Choroid plexus epithelial cell (primary cell): ENCODE measurements around the gene SRP68.

Experiments
- DNase-seq: peaks from one replicate; pipeline ENCODE4 v3.0.0-alpha.2; 2010; ENCODE audit warnings: low read depth
- H3K4me3 ChIP-seq: 2 replicates; pipeline ENCODE4 v1.5.1; 2011; ENCODE audit warnings: low read depth, mild to moderate bottlenecking, control low read depth, low read length, moderate library complexity
- TF ChIP-seq, protein P1 (sequence below): conservative IDR thresholded peaks from 2 replicates; pipeline ENCODE4 v1.5.1; 2011; ENCODE audit warnings: low read depth, mild to moderate bottlenecking, control low read depth, inconsistent platforms, low read length, moderate library complexity

Gene SRP68

DNA sequence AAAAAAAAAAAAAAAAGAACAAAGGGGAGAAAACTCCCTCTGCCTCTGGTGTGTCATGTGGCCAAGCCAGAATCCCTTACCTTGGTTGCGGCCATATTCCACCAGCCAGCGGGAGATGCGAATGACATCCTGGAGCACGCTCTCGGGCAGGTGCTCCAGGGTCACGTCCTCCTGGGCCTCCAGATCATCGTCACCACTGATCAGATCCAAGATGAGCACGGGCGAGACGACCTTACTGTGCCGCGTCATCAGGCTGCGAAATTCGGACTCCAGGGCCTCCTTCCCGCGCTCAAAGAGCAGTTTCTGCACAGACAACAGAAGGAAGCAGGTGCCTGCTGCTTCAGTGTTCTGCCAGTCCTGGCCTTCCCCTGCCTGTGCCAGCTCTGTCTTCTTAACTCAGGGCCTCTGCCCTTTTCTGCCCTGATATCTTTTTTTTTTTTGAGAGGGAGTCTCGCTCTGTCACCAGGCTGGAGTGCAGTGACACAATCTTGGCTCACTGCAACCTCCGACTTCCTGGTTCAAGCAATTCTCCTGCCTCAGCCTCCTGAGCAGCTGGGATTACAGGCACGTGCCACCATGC is 25.5 kb upstream of the SRP68 start:
- H3K4me3 ChIP-seq: no peak overlapping the region
- TF ChIP-seq, protein P1, sequence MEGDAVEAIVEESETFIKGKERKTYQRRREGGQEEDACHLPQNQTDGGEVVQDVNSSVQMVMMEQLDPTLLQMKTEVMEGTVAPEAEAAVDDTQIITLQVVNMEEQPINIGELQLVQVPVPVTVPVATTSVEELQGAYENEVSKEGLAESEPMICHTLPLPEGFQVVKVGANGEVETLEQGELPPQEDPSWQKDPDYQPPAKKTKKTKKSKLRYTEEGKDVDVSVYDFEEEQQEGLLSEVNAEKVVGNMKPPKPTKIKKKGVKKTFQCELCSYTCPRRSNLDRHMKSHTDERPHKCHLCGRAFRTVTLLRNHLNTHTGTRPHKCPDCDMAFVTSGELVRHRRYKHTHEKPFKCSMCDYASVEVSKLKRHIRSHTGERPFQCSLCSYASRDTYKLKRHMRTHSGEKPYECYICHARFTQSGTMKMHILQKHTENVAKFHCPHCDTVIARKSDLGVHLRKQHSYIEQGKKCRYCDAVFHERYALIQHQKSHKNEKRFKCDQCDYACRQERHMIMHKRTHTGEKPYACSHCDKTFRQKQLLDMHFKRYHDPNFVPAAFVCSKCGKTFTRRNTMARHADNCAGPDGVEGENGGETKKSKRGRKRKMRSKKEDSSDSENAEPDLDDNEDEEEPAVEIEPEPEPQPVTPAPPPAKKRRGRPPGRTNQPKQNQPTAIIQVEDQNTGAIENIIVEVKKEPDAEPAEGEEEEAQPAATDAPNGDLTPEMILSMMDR: no peak
- DNase-seq: no peak

DNA sequence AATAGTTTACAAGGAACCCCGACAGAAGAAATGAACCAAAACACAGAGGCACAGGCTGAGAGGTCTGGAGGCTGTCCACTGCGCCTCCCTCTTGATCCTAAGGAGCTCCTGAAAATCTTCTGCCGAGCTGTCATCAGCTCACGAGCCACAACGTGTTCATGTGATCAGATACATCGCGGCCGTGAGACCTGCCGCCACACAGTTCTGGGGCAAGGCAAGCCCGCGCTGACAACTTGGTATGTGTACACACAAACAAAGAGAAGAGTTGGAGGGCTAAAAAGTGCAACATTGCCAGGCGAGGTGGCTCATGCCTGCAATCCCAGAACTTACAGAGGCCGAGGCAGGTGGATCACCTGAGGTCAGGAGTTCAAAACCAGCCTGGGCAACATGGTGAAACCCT is 23.6 kb upstream of the SRP68 start:
- DNase-seq: no peak
- no peak overlapping the region for H3K4me3 ChIP-seq
- TF ChIP-seq, protein P1: no peak

DNA sequence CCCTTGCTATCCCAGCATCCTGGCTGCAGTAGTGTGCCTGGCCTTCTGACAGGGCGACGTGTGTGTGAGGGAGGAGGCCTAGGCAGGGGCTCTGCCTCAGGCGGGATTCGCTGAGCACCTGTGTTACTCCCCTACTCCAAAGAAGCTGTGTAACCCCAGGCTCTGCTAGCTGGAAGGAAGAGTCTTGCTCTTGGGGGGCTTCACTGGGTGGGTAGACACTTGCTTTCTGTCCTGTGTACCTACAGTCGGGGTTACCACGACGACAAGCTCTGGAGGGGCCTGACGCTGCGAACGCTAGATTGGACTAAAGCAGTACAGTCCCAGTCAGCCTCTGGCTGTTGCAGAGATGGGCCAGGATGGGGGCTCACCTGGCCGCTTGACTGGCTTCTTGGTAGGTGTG is 21.7 kb upstream of the SRP68 start:
- TF ChIP-seq, protein P1: no peak
- no peak for DNase-seq
- H3K4me3 ChIP-seq: no peak overlapping the region

DNA sequence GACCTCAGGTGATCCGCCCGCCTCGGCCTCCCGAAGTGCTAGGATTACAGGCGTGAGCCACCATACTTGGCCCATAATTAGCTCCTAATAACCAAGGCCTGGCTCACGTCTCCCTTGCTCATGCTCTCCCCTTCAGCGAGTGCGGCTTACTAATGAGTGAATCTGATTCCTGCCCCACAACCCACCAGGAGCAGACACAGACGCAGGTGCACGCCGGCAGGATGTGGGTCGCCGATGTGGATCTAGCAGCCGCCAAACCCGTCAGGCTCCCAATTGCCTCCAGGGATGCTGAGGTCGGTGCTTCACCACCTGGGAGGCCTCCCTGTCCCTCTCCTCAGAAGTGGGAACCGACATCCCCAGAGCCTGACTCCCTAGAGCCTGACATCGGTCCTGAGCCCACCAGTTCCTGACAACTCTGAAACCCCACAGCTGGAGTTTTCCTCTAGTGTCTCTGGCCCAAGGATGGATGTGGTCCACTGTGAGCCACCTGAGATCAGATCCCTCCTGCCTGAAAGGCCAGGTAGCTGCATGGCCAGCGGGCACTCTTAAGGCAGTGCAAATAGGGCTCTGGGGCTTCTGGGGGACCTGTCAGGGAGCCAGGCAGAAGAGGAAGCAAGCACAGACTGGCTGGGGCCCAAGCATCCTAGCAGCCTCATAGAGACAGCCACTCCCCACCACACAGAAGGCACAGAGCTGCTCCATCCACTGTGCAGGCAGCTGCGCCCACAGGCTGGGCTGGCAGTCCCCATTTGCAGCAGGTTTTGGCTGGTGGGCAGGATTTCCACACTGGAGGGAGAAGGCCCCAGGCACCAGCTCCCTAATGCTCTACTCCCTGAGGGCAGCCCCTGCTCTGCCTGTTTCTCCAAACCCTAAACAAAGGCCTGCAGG is 20.5 kb upstream of the SRP68 start:
- no peak overlapping the region for H3K4me3 ChIP-seq
- TF ChIP-seq, protein P1: no peak
- DNase-seq: no peak

DNA sequence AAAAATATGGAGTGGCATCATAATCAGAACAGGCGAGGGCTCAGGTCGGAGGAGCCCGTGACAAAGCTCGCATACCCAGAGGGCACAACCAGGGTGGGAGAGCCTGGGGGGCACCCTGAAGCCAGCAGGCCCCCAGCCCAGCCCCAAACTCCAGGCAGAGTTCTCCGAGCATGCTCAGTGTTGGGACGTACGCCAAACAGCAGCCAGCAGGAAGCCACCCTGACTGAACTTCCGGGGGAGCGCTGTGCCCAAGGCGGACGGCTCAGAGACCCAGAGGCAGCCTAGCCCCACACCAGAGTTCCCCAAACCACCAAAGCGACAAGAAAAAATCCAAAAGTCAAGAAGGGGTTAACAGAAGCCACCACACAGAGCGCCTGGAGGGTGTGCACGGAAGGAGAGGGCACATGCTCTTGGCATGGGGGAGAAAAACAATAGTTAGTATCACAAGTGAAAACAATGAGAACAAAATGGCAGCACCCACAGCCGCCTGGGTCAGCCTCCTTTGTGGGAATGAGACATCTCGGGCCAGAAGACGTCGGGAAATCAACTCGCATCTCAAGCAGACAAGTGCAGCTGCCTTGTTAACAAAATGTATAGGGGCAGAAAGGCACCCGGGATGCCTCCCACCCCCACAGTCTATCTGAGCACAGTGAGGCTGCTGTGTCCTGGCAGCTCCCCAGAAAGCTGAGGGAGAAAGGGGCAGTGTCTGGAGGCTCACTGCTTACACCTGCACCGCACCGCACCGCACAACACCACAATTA is 19.4 kb upstream of the SRP68 start:
- no peak overlapping the region for H3K4me3 ChIP-seq
- no peak for DNase-seq
- TF ChIP-seq, protein P1: no peak

DNA sequence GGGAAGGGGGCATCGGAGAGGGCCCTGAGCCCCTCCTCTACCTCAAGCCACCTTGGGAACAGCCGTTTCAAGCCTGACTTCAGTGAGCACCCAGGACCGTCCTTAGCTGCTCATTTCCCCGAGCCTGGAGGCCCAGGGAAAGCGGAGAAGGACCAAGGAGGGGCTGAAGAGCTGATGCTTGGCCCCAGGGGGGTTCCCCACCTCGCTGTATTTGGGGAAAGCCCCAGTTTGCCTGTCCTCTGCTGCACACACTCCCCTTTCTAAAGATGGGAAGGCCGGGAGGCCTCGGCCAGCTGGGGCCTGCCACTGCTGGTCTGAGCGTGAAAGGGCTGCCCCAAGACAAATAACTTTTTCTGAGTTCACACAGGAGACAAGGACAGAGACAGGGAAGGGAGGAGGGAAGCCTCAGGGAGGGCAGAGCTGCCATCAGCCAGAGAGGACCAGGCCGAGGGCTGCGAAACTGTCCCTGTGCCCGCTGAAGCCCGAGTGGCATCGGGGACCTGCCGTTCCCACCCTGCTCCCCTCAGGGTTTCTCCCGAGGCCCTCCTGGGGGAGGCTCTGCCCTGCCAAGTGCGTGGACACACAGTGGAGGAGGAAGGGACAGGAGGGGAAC is 18.3 kb upstream of the SRP68 start:
- no peak for DNase-seq
- TF ChIP-seq, protein P1: no peak
- H3K4me3 ChIP-seq: no peak overlapping the region
